ENCODE measurements around the gene MYO1D.

The MYO1D gene

GRCh38 chr17:32489320-32490100 is 387.4 kb downstream of the MYO1D start:
- no peak for DNase-seq (ENCODE audit: low read depth, low spot score)

GRCh38 chr17:32488604-32489180 is 388.2 kb downstream of the MYO1D start:
- DNase-seq (ENCODE audit: low read depth, low spot score), result no peak

- no peak for DNase-seq (ENCODE audit: low read depth, low spot score)
Measured at GRCh38 chr17:32488177-32488542, 388.8 kb downstream of the MYO1D start.

- no peak for DNase-seq (ENCODE audit: low read depth, low spot score)
Measured at GRCh38 chr17:32487473-32488176, 389.3 kb downstream of the MYO1D start.

GRCh38 chr17:32486701-32487472 is 390.0 kb downstream of the MYO1D start, which contains the start of gene CDK5R1:
TSS of gene CDK5R1 (plus strand) at chr17:32486993. CDS start at chr17:32487621, 628 bp downstream.
- no peak for DNase-seq (ENCODE audit: low read depth, low spot score)

- no peak for DNase-seq (ENCODE audit: low read depth, low spot score)
Measured at GRCh38 chr17:32486111-32486700, 390.7 kb downstream of the MYO1D start.

- no peak for DNase-seq (ENCODE audit: low read depth, low spot score)
Measured at GRCh38 chr17:32485261-32486110, 391.4 kb downstream of the MYO1D start.

GRCh38 chr17:32484628-32485027 is 392.3 kb downstream of the MYO1D start:
- DNase-seq (ENCODE audit: low read depth, low spot score), result no peak

GRCh38 chr17:32484041-32484461 is 392.9 kb downstream of the MYO1D start:
- DNase-seq (ENCODE audit: low read depth, low spot score), result no peak

GRCh38 chr17:32483451-32484019 is 393.4 kb downstream of the MYO1D start:
- peak; percentile 86 for DNase-seq (ENCODE audit: low read depth, low spot score)

GRCh38 chr17:32482568-32483320 is 394.2 kb downstream of the MYO1D start:
- no peak for DNase-seq (ENCODE audit: low read depth, low spot score)

GRCh38 chr17:32481193-32481592 is 395.7 kb downstream of the MYO1D start:
- no peak for DNase-seq (ENCODE audit: low read depth, low spot score)

GRCh38 chr17:32479074-32479617 is 397.8 kb downstream of the MYO1D start:
- DNase-seq (ENCODE audit: low read depth, low spot score), result no peak

GRCh38 chr17:32477220-32477619 is 399.7 kb downstream of the MYO1D start:
- DNase-seq (ENCODE audit: low read depth, low spot score), result no peak

- DNase-seq (ENCODE audit: low read depth, low spot score), result no peak
Measured at GRCh38 chr17:32475258-32475657, 401.7 kb downstream of the MYO1D start.

GRCh38 chr17:32471652-32472051 is 405.3 kb downstream of the MYO1D start:
- DNase-seq (ENCODE audit: low read depth, low spot score), result no peak

GRCh38 chr17:32470405-32471167 is 406.3 kb downstream of the MYO1D start:
- DNase-seq (ENCODE audit: low read depth, low spot score), result no peak

GRCh38 chr17:32467949-32468348 is 409.0 kb downstream of the MYO1D start:
- no peak for DNase-seq (ENCODE audit: low read depth, low spot score)

Measured in iPS DF 19.7 (cell line).